OCI-LY7 (cell line): ENCODE measurements around the gene FGF8. TPM values are rescaled to one million over a fixed set of nuclear protein-coding genes. Genes with fewer than 3 reads are reported as not detected.

ENCODE experiments used
- BruUV-seq: library from RNA; stranded (reverse); fragments of 400-500 nt; replicated peaks from 2 replicates; lab custom pipeline; 2021; lab: Mats Ljungman, UMichigan
- CTCF ChIA-PET: fragments of 300-600 bp; sonication (Branson Sonifier 250); formaldehyde crosslinking; loops from one replicate; lab custom pipeline; 2022; ENCODE audit warnings: antibody characterized with exemption; ENCODE audit not compliant: unreplicated experiment; lab: Charles Lee
- POLR2A ChIA-PET: fragments of 300-600 bp; sonication (Branson Sonifier 250); formaldehyde crosslinking; loops from one replicate; lab custom pipeline; 2022; ENCODE audit warnings: antibody characterized with exemption; lab: Charles Lee
- DNase-seq: peaks from one replicate; pipeline ENCODE4 v3.0.0-alpha.2; 2015; ENCODE audit warnings: low spot score
- H2AFZ ChIP-seq: fragments of 200-600 bp; sonication (generic), shearing (Covaris generic); 2 replicates; pipeline ENCODE4 v1.6.1; 2014; ENCODE audit warnings: mild to moderate bottlenecking, antibody characterized with exemption, low read length, moderate library complexity
- H3K27ac ChIP-seq: fragments of 200-600 bp; sonication (generic); 2 replicates; pipeline ENCODE4 v1.5.1; 2014; ENCODE audit warnings: mixed run types, low read depth, mild to moderate bottlenecking, moderate library complexity, low read length, inconsistent platforms; ENCODE audit not compliant: poor library complexity, severe bottlenecking
- H3K36me3 ChIP-seq: fragments of 200-600 bp; sonication (generic); 2 replicates; pipeline ENCODE4 v1.6.1; 2014; ENCODE audit warnings: mild to moderate bottlenecking, antibody characterized with exemption, low read length, moderate library complexity, mixed read lengths; ENCODE audit not compliant: insufficient read depth
- H3K4me1 ChIP-seq: fragments of 200-600 bp; sonication (generic); 2 replicates; pipeline ENCODE4 v1.5.1; 2014; ENCODE audit warnings: mild to moderate bottlenecking, low read length; ENCODE audit not compliant: insufficient read depth, poor library complexity, severe bottlenecking
- H3K4me2 ChIP-seq: fragments of 200-600 bp; sonication (generic); 2 replicates; pipeline ENCODE4 v1.6.1; 2014; ENCODE audit warnings: mild to moderate bottlenecking, low read length
- H3K4me3 ChIP-seq: fragments of 200-600 bp; sonication (generic); 2 replicates; pipeline ENCODE4 v1.5.1; 2014; ENCODE audit warnings: mild to moderate bottlenecking, low read depth, low read length; ENCODE audit not compliant: poor library complexity, severe bottlenecking
- H3K79me2 ChIP-seq: fragments of 200-600 bp; sonication (generic); 2 replicates; pipeline ENCODE4 v1.6.1; 2016; ENCODE audit warnings: low read depth, mild to moderate bottlenecking, low read length, moderate library complexity, mixed read lengths; ENCODE audit not compliant: insufficient read depth
- H3K9me2 ChIP-seq: fragments of 200-600 bp; sonication (generic); 2 replicates; pipeline ENCODE4 v1.6.1; 2016; ENCODE audit warnings: mild to moderate bottlenecking, low read length, mixed read lengths; ENCODE audit not compliant: insufficient read depth
- H3K9me3 ChIP-seq: fragments of 200-600 bp; sonication (generic); 2 replicates; pipeline ENCODE4 v1.6.1; 2014; ENCODE audit warnings: mild to moderate bottlenecking, mixed run types, low read length, mixed read lengths
- H4K20me1 ChIP-seq: fragments of 200-600 bp; sonication (generic); 2 replicates; pipeline ENCODE4 v1.6.1; 2014; ENCODE audit warnings: mild to moderate bottlenecking, antibody characterized with exemption, low read length, moderate library complexity, mixed read lengths; ENCODE audit not compliant: insufficient read depth
- EZH2phosphoT487 ChIP-seq: fragments of 200-600 bp; sonication (generic); IDR thresholded peaks from 2 replicates; pipeline ENCODE4 v1.6.1; 2018; ENCODE audit warnings: low read depth, borderline replicate concordance, mild to moderate bottlenecking, mixed run types, antibody characterized with exemption, low read length, moderate library complexity, mixed read lengths
- intact Hi-C: fragments of 100-400 bp; cut with micrococcal nuclease; formaldehyde crosslinking; loops from one replicate; pipeline ENCODE4 v1.10.0; 2022; ENCODE audit not compliant: unreplicated experiment
- total RNA-seq, 2 experiments: library from RNA; depleted of rRNA in 1 of 2; stranded (reverse); fragments of >200 nt in 1 of 2; shearing (Covaris generic) in 1 of 2; gene quantifications; 2 replicates each; pipeline ENCODE4 v1.2.3, GENCODE V29; 2014 to 2022
- TF ChIP-seq, protein P1 (sequence below): fragments of 200-600 bp; sonication (generic); conservative IDR thresholded peaks from 2 replicates; pipeline ENCODE4 v1.5.1; 2014; ENCODE audit warnings: mild to moderate bottlenecking, antibody characterized with exemption, low read length, moderate library complexity, mixed read lengths

FGF8 gene
- total RNA-seq, 2 experiments from 2014 or later: 0.44 to 0.86 TPM

DNA sequence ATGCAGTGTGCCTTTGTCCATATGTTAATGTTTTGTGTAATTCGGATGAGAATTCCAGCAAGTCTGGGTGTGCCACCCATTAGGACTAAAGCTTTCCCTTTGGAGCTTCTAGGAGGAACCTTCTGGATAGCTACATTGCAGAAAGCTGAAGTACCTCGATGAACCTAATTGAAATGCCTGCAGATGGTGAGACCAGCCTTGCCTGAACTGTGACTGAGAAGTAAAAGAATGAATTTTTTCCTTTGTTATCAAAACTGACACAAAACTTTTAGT, 49.9 kb downstream of the FGF8 start:
- intact Hi-C loops: no loop called here

DNA sequence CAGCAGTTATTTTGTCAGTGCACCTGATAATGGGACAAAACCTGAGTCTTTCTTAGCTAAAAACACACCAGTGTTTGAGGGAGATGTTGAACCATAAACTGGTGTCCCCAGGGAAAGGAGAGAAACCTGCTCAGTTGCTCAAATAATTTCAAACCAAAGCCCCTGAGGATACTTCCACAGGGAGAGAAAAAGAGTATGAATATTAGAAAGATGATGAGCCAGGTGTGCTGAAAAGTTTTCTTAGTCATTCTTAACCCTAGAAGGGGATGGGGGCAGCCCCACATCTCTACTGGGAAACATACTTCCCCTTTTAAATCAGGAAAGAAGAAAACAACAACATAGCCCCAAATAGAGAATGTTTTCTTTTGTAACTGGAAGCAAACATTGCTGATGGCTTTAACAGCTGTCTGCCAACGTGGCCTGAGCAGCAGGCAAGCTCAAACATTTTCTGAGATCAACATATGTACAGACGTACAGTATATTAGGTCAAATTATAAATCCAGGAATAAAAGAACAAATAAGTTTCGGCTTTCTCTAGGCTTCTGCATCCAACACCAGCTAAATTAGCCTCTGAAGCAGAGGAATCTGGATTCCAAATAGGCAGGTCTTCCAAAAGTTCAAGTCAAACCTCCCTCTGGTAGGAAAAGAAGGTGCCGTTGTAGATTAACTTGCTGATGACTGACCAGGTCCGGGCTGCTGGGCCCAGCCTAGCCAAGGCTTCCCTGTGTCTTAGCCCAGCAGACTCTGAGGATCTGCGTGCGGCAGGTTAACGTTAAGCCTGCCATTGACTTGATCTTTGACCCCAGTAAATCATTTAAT, 50.4 kb downstream of the FGF8 start:
- Histone ChIP-seq H2AFZ (no peak overlapping the region), H3K79me2 (no peaks in the 10 kb centered on the region), H3K36me3 (no peaks in the 10 kb centered on the region), H3K9me2 (no peaks in the 10 kb centered on the region), H3K4me3 (no peak overlapping the region), H3K4me1 (peaks cover 6% of the 10 kb centered on the region), H3K4me2 (no peak overlapping the region), H4K20me1 (no peaks in the 10 kb centered on the region), H3K27ac (no peak overlapping the region), H3K9me3 (no peaks in the 10 kb centered on the region)
- no peak for DNase-seq
- CTCF ChIA-PET: no interaction called here
- POLR2A ChIA-PET: no interaction called here
- intact Hi-C loops: no loop called here
- no peak for TF ChIP-seq EZH2phosphoT487
- TF ChIP-seq, protein P1, sequence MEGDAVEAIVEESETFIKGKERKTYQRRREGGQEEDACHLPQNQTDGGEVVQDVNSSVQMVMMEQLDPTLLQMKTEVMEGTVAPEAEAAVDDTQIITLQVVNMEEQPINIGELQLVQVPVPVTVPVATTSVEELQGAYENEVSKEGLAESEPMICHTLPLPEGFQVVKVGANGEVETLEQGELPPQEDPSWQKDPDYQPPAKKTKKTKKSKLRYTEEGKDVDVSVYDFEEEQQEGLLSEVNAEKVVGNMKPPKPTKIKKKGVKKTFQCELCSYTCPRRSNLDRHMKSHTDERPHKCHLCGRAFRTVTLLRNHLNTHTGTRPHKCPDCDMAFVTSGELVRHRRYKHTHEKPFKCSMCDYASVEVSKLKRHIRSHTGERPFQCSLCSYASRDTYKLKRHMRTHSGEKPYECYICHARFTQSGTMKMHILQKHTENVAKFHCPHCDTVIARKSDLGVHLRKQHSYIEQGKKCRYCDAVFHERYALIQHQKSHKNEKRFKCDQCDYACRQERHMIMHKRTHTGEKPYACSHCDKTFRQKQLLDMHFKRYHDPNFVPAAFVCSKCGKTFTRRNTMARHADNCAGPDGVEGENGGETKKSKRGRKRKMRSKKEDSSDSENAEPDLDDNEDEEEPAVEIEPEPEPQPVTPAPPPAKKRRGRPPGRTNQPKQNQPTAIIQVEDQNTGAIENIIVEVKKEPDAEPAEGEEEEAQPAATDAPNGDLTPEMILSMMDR: no peak
- BruUV-seq: no TSS peak

More for the DNA sequence above, 49.9 kb downstream of the FGF8 start:
- Histone ChIP-seq H3K9me3 (no peaks in the 10 kb centered on the region), H3K9me2 (no peaks in the 10 kb centered on the region), H3K36me3 (no peaks in the 10 kb centered on the region), H2AFZ (no peak overlapping the region), H3K4me1 (peaks cover 6% of the 10 kb centered on the region), H3K79me2 (no peaks in the 10 kb centered on the region), H3K27ac (no peak overlapping the region), H4K20me1 (no peaks in the 10 kb centered on the region), H3K4me2 (no peak overlapping the region), H3K4me3 (no peak overlapping the region)
- no peak for TF ChIP-seq EZH2phosphoT487
- TF ChIP-seq, protein P1: no peak
- no TSS peak for BruUV-seq
- DNase-seq: no peak
- ChIA-PET CTCF (no interaction called here), POLR2A (no interaction called here)

DNA sequence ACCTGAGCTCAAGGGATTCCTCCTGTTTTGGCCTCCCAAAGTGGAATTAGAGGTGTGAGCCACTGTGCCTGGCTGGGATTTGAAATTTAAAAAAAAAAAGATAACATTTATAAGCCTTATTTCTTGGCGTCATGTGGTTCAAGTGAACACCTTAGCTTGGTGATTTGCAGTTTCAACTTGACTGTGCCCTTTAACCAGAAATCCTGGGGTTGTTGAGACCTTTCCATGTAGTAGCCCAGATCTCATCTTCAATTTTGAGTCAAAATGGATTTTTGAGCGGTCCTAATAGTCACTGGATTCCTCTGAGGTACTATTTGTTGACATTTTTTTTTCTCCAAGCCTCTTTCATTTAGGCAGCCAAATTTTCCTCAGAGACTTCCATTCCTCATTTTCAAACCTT, 51.5 kb downstream of the FGF8 start:
- Histone ChIP-seq H3K4me2 (no peak overlapping the region), H3K4me3 (no peak overlapping the region), H2AFZ (no peak overlapping the region), H3K79me2 (no peaks in the 10 kb centered on the region), H4K20me1 (no peaks in the 10 kb centered on the region), H3K27ac (no peak overlapping the region), H3K36me3 (no peaks in the 10 kb centered on the region), H3K9me2 (no peaks in the 10 kb centered on the region), H3K4me1 (peaks cover 6% of the 10 kb centered on the region), H3K9me3 (no peaks in the 10 kb centered on the region)
- no peak for TF ChIP-seq EZH2phosphoT487
- TF ChIP-seq, protein P1: no peak
- DNase-seq: no peak
- BruUV-seq: no TSS peak
- ChIA-PET CTCF (no interaction called here), POLR2A (interaction anchor here (0.8 kb wide), 1 partner anchor 18 kb away, joined by 3 read pairs; no protein-coding TSS in a partner anchor)
- intact Hi-C loops: no loop called here
